BLaER1 (cell line): ENCODE measurements around the gene CTRB2.
"Not testable (repeated sequence)": the region's sequence is repeated elsewhere in the genome, so short reads cannot be mapped to it uniquely, and the experiment has no call there.

Experiments used
- H3K27ac ChIP-seq: shearing (Covaris generic); formaldehyde crosslinking; 2 replicates; pipeline ENCODE4 v1.8.1; 2022
- H3K27me3 ChIP-seq: shearing (Covaris generic); formaldehyde crosslinking; 2 replicates; pipeline ENCODE4 v1.8.1; 2022
- H3K36me3 ChIP-seq: shearing (Covaris generic); formaldehyde crosslinking; 2 replicates; pipeline ENCODE4 v1.8.1; 2022
- H3K4me1 ChIP-seq: shearing (Covaris generic); formaldehyde crosslinking; 2 replicates; pipeline ENCODE4 v1.8.1; 2022
- H3K4me2 ChIP-seq: shearing (Covaris generic); formaldehyde crosslinking; 2 replicates; pipeline ENCODE4 v1.8.1; 2022
- H3K4me3 ChIP-seq: shearing (Covaris generic); formaldehyde crosslinking; 2 replicates; pipeline ENCODE4 v1.8.1; 2022
- H3K9ac ChIP-seq: shearing (Covaris generic); formaldehyde crosslinking; 2 replicates; pipeline ENCODE4 v1.8.1; 2022
- H3K9me3 ChIP-seq: shearing (Covaris generic); formaldehyde crosslinking; 2 replicates; pipeline ENCODE4 v1.8.1; 2022
- H4K20me1 ChIP-seq: shearing (Covaris generic); formaldehyde crosslinking; 2 replicates; pipeline ENCODE4 v1.8.1; 2022
- Cebpa-rat ChIP-seq: shearing (Covaris generic); IDR thresholded peaks from 2 replicates; pipeline ENCODE4 v1.8.1; 2022

Gene CTRB2

GRCh38 chr16:75217389-75217851 is 10.5 kb upstream of the CTRB2 start:
- Histone ChIP-seq H4K20me1 (no peaks in the 10 kb centered on the region), H3K4me3 (no peak overlapping the region), H3K36me3 (no peaks in the 10 kb centered on the region), H3K9ac (no peak overlapping the region), H3K9me3 (no peaks in the 10 kb centered on the region), H3K27ac (no peak overlapping the region), H3K4me2 (no peak overlapping the region), H3K4me1 (peaks cover 16% of the 10 kb centered on the region), H3K27me3 (no peaks in the 10 kb centered on the region)
- TF ChIP-seq Cebpa-rat = no peak

- H3K27me3 ChIP-seq = no peaks in the 10 kb centered on the region
- no peak overlapping the region for H3K4me3 ChIP-seq
- H3K9me3 ChIP-seq = no peaks in the 10 kb centered on the region
- H4K20me1 ChIP-seq = no peaks in the 10 kb centered on the region
- H3K4me1 ChIP-seq = peaks cover 16% of the 10 kb centered on the region
- H3K27ac ChIP-seq = no peak overlapping the region
- TF ChIP-seq Cebpa-rat = no peak
- H3K9ac ChIP-seq = no peak overlapping the region
- H3K36me3 ChIP-seq = no peaks in the 10 kb centered on the region
- H3K4me2 ChIP-seq = no peak overlapping the region
Observed at GRCh38 chr16:75216576-75216975, 9.6 kb upstream of the CTRB2 start.

GRCh38 chr16:75216127-75216526 is 9.2 kb upstream of the CTRB2 start:
- H3K27ac ChIP-seq = no peak overlapping the region
- no peak overlapping the region for H3K9ac ChIP-seq
- peaks cover 16% of the 10 kb centered on the region for H3K4me1 ChIP-seq
- no peak overlapping the region for H3K4me3 ChIP-seq
- no peak overlapping the region for H3K4me2 ChIP-seq
- H3K27me3 ChIP-seq = no peaks in the 10 kb centered on the region
- no peak for TF ChIP-seq Cebpa-rat
- H3K9me3 ChIP-seq = no peaks in the 10 kb centered on the region
- no peaks in the 10 kb centered on the region for H3K36me3 ChIP-seq
- H4K20me1 ChIP-seq = no peaks in the 10 kb centered on the region

GRCh38 chr16:75211286-75211685 is 4.3 kb upstream of the CTRB2 start:
- not testable (repeated sequence) for H3K4me3 ChIP-seq, H3K27me3 ChIP-seq, H3K9me3 ChIP-seq, H3K4me2 ChIP-seq, H3K36me3 ChIP-seq, H4K20me1 ChIP-seq, H3K4me1 ChIP-seq, H3K9ac ChIP-seq, H3K27ac ChIP-seq

GRCh38 chr16:75209944-75210343 is 3.0 kb upstream of the CTRB2 start:
- Histone ChIP-seq H3K4me3 (no peak overlapping the region), H3K9ac (no peak overlapping the region), H3K36me3 (no peaks in the 10 kb centered on the region), H3K4me2 (no peak overlapping the region), H3K27ac (no peak overlapping the region), H4K20me1 (no peaks in the 10 kb centered on the region), H3K9me3 (no peaks in the 10 kb centered on the region), H3K27me3 (no peaks in the 10 kb centered on the region), H3K4me1 (no peaks in the 10 kb centered on the region)
- TF ChIP-seq Cebpa-rat = no peak

GRCh38 chr16:75209514-75209913 is 2.6 kb upstream of the CTRB2 start:
- not testable (repeated sequence) for H3K4me2 ChIP-seq, H3K27me3 ChIP-seq, H3K9ac ChIP-seq, H4K20me1 ChIP-seq, H3K4me3 ChIP-seq, H3K9me3 ChIP-seq, H3K27ac ChIP-seq, H3K4me1 ChIP-seq, H3K36me3 ChIP-seq

- no peaks in the 10 kb centered on the region for H4K20me1 ChIP-seq
- H3K27ac ChIP-seq = no peak overlapping the region
- H3K9me3 ChIP-seq = no peaks in the 10 kb centered on the region
- H3K27me3 ChIP-seq = no peaks in the 10 kb centered on the region
- H3K9ac ChIP-seq = no peak overlapping the region
- H3K36me3 ChIP-seq = no peaks in the 10 kb centered on the region
- TF ChIP-seq Cebpa-rat = no peak
- H3K4me2 ChIP-seq = no peak overlapping the region
- no peak overlapping the region for H3K4me3 ChIP-seq
- H3K4me1 ChIP-seq = peaks cover 7% of the 10 kb centered on the region
Observed at GRCh38 chr16:75208861-75209505, 2.0 kb upstream of the CTRB2 start.

- H3K36me3 ChIP-seq = no peaks in the 10 kb centered on the region
- no peak overlapping the region for H3K4me2 ChIP-seq
- peaks cover 9% of the 10 kb centered on the region for H3K4me1 ChIP-seq
- no peaks in the 10 kb centered on the region for H3K27me3 ChIP-seq
- no peak overlapping the region for H3K27ac ChIP-seq
- no peak overlapping the region for H3K9ac ChIP-seq
- TF ChIP-seq Cebpa-rat = no peak
- H3K4me3 ChIP-seq = no peak overlapping the region
- no peaks in the 10 kb centered on the region for H3K9me3 ChIP-seq
- H4K20me1 ChIP-seq = no peaks in the 10 kb centered on the region
Observed at GRCh38 chr16:75208242-75208825, 1.4 kb upstream of the CTRB2 start.

- no peak overlapping the region for H3K9ac ChIP-seq
- H3K4me2 ChIP-seq = no peak overlapping the region
- no peak for TF ChIP-seq Cebpa-rat
- no peaks in the 10 kb centered on the region for H3K9me3 ChIP-seq
- no peaks in the 10 kb centered on the region for H3K27me3 ChIP-seq
- H3K36me3 ChIP-seq = no peaks in the 10 kb centered on the region
- no peak overlapping the region for H3K27ac ChIP-seq
- peaks cover 9% of the 10 kb centered on the region for H3K4me1 ChIP-seq
- H3K4me3 ChIP-seq = no peak overlapping the region
- no peaks in the 10 kb centered on the region for H4K20me1 ChIP-seq
Observed at GRCh38 chr16:75207831-75208230, 870 bp upstream of the CTRB2 start.

- H3K9ac ChIP-seq, H3K27ac ChIP-seq, H3K9me3 ChIP-seq, H3K4me2 ChIP-seq, H4K20me1 ChIP-seq, H3K36me3 ChIP-seq, H3K27me3 ChIP-seq, H3K4me3 ChIP-seq: not testable (repeated sequence)
- peaks cover 14% of the 10 kb centered on the region for H3K4me1 ChIP-seq
Observed at GRCh38 chr16:75205961-75206748, 806 bp downstream of the CTRB2 start.

- H3K27me3 ChIP-seq, H3K36me3 ChIP-seq, H3K4me2 ChIP-seq, H3K9ac ChIP-seq, H3K9me3 ChIP-seq, H3K4me3 ChIP-seq, H4K20me1 ChIP-seq, H3K27ac ChIP-seq: not testable (repeated sequence)
- peaks cover 19% of the 10 kb centered on the region for H3K4me1 ChIP-seq
Observed at GRCh38 chr16:75205438-75205837, 1.5 kb downstream of the CTRB2 start.

GRCh38 chr16:75204905-75205304 is 2.1 kb downstream of the CTRB2 start:
- not testable (repeated sequence) for H3K4me3 ChIP-seq, H3K27me3 ChIP-seq, H3K27ac ChIP-seq, H3K36me3 ChIP-seq, H3K9me3 ChIP-seq, H4K20me1 ChIP-seq, H3K9ac ChIP-seq, H3K4me2 ChIP-seq
- H3K4me1 ChIP-seq = peaks cover 19% of the 10 kb centered on the region
